CD14-positive monocyte (primary cell): Measurements from ENCODE around the gene TMEFF1. TPM values are rescaled to one million over a fixed set of nuclear protein-coding genes. Genes with fewer than 3 reads are reported as not detected.

Experiments
- DNase-seq, 3 donors: peaks; one replicate each; pipeline ENCODE4 v3.0.0-alpha.2; 2011 to 2022
- H2AFZ ChIP-seq: 2 replicates; pipeline ENCODE4 v1.6.0; 2012; ENCODE audit warnings: mild to moderate bottlenecking, low read depth, low read length, inconsistent platforms; ENCODE audit not compliant: insufficient read depth, poor library complexity, severe bottlenecking
- H3K27ac ChIP-seq, 2 donors: 1 replicate in 1 of 2; 2 replicates in 1 of 2; pipeline ENCODE4 v1.5.1; 2012 to 2013; ENCODE audit warnings: low read length in 2 of 2, control low read depth in 1 of 2, inconsistent platforms in 1 of 2, low read depth in 1 of 2, mild to moderate bottlenecking in 1 of 2
- H3K27me3 ChIP-seq, 2 donors: one replicate each; pipeline versions ENCODE4 v1.6.0 to v1.6.1; 2011 to 2013; ENCODE audit warnings: low read length in 2 of 2; ENCODE audit not compliant: control insufficient read depth in 2 of 2, insufficient read depth in 2 of 2
- H3K36me3 ChIP-seq, 2 donors: replicated peaks in 1 of 2; 1 replicate in 1 of 2; 2 replicates in 1 of 2; pipeline versions ENCODE4 v1.5.1 to v1.6.1; 2012 to 2013; ENCODE audit warnings: low read length in 2 of 2, control low read depth in 1 of 2, inconsistent platforms in 1 of 2, mild to moderate bottlenecking in 1 of 2; ENCODE audit not compliant: insufficient read depth in 2 of 2, control insufficient read depth in 1 of 2
- H3K4me1 ChIP-seq, 2 donors: 1 replicate in 1 of 2; 2 replicates in 1 of 2; pipeline versions ENCODE4 v1.5.1 to v1.6.1; 2012 to 2013; ENCODE audit warnings: low read length in 2 of 2, control low read depth in 1 of 2, inconsistent platforms in 1 of 2, mild to moderate bottlenecking in 1 of 2, moderate library complexity in 1 of 2; ENCODE audit not compliant: insufficient read depth in 2 of 2, control insufficient read depth in 1 of 2
- H3K4me2 ChIP-seq: replicated peaks from 2 replicates; pipeline ENCODE3; 2012; ENCODE audit warnings: low read length, moderate library complexity, mild to moderate bottlenecking; ENCODE audit not compliant: poor library complexity, severe bottlenecking; ENCODE audit errors: extremely low read depth
- H3K4me3 ChIP-seq, 3 experiments: fragments of 200-600 bp in 1 of 3; sonication (generic) in 1 of 3; replicated peaks in 1 of 3; 1 replicate in 2 of 3; 2 replicates in 1 of 3; pipeline ENCODE4 v1.5.1; 2011 to 2013; ENCODE audit warnings: low read length in 3 of 3, mild to moderate bottlenecking in 3 of 3, control low read depth in 2 of 3, low read depth in 2 of 3, inconsistent platforms in 1 of 3, moderate library complexity in 1 of 3
- H3K79me2 ChIP-seq: 2 replicates; pipeline ENCODE4 v1.6.0; 2012; ENCODE audit warnings: mild to moderate bottlenecking, control low read depth, inconsistent platforms, low read length, moderate library complexity; ENCODE audit not compliant: insufficient read depth
- H3K9ac ChIP-seq: 2 replicates; pipeline ENCODE4 v1.6.0; 2017; ENCODE audit warnings: low read length, mild to moderate bottlenecking; ENCODE audit not compliant: insufficient read depth, poor library complexity, severe bottlenecking
- H3K9me3 ChIP-seq, 2 donors: replicated peaks in 1 of 2; 1 replicate in 1 of 2; 2 replicates in 1 of 2; pipeline versions ENCODE4 v1.5.1 to v1.6.1; 2012 to 2013; ENCODE audit warnings: low read length in 2 of 2, control low read depth in 1 of 2; ENCODE audit not compliant: control insufficient read depth in 1 of 2, insufficient read depth in 1 of 2
- H4K20me1 ChIP-seq: 2 replicates; pipeline ENCODE4 v1.6.0; 2012; ENCODE audit warnings: mild to moderate bottlenecking, low read length, control low read depth, moderate library complexity; ENCODE audit not compliant: insufficient read depth
- H3K27ac Mint-ChIP-seq, 7 donors: one replicate each; pipeline ENCODE4 v1.8.0; 2020; ENCODE audit warnings: mild to moderate bottlenecking in 7 of 7, mixed read lengths in 7 of 7, moderate library complexity in 6 of 7, inconsistent platforms in 2 of 7
- H3K27me3 Mint-ChIP-seq, 3 donors: one replicate each; pipeline ENCODE4 v1.8.0; 2021 to 2022; ENCODE audit warnings: low read depth in 3 of 3, mild to moderate bottlenecking in 3 of 3, mixed read lengths in 3 of 3, moderate library complexity in 3 of 3, inconsistent platforms in 1 of 3
- H3K36me3 Mint-ChIP-seq, 2 donors: one replicate each; pipeline ENCODE4 v1.8.0; 2020; ENCODE audit warnings: mixed read lengths in 2 of 2, inconsistent platforms in 1 of 2, mild to moderate bottlenecking in 1 of 2
- H3K4me1 Mint-ChIP-seq: one replicate; pipeline ENCODE4 v1.8.0; 2020; ENCODE audit warnings: mild to moderate bottlenecking, mixed read lengths
- H3K4me3 Mint-ChIP-seq, 2 donors: one replicate each; pipeline ENCODE4 v1.8.0; 2020; ENCODE audit warnings: mild to moderate bottlenecking in 2 of 2, mixed read lengths in 2 of 2, moderate library complexity in 1 of 2
- H3K9me3 Mint-ChIP-seq, 7 donors: one replicate each; pipeline ENCODE4 v1.8.0; 2020 to 2022; ENCODE audit warnings: mixed read lengths in 7 of 7, mild to moderate bottlenecking in 6 of 7, moderate library complexity in 6 of 7, inconsistent platforms in 2 of 7
- WGBS: methylation state at CpG from one replicate; pipeline ENCODE4 v1.1.5; 2013; ENCODE audit warnings: missing lambda C conversion rate; ENCODE audit not compliant: insufficient coverage; 5-methylcytosine and 5-hydroxymethylcytosine counted together
- intact Hi-C, 2 donors: fragments of 100-400 bp; cut with micrococcal nuclease; formaldehyde crosslinking; loops; one replicate each; pipeline versions ENCODE4 v1.15.0 to v1.15.1; 2023
- polyA plus RNA-seq, 3 donors: library from polyadenylated mRNA; depleted of rRNA in 1 of 3; unstranded in 2 of 3; stranded (reverse) in 1 of 3; fragments of 300-500 nt in 2 of 3; fragments of >200 nt in 1 of 3; fragmentation: Illumina TruSeq in 2 of 3; gene quantifications; 1 replicate in 2 of 3; 2 replicates in 1 of 3; pipeline ENCODE4 v1.2.3, GENCODE V29; 2012 to 2021
- TF ChIP-seq, protein P1 (sequence below): fragments of 200-600 bp; IDR thresholded peaks from one replicate; pipeline ENCODE4 v1.8.0; 2022; ENCODE audit warnings: antibody characterized with exemption, mild to moderate bottlenecking

The TMEFF1 gene
- polyA plus RNA-seq, 3 donors = not detected

DNA sequence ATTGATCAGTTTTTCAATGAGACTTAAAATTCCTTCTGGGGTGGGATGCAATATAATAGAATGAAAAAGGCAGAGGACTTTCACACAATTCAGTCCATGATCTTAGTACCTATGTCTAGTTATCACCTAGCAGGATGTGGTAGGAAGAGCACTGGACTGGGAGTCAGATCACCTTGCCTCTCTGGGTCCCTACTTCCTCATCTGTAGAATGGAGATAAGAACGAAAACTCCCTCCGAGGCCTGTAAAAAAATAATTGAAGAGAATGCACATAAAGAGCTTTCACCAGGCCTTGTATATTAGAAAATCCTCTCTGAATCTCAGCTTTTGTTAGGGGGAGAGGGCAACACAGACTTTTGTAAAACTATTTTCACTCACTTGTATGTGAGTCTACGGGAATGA lies 681 bp upstream of the TMEFF1 start:
- no CpG with 5 or more reads among the region's 3 CpGs for WGBS
- H3K36me3 Mint-ChIP-seq = peaks cover 0 to 7% of the 10 kb centered on the region in 2 donors
- H3K4me2 ChIP-seq = peak overlapping the region; percentile 78
- peaks cover 0 to 4% (median 2%) of the 10 kb centered on the region in 7 donors for H3K9me3 Mint-ChIP-seq
- H3K4me3 Mint-ChIP-seq = peak overlapping the region; percentile 57 to 73
- H3K27ac Mint-ChIP-seq = no peak overlapping the region
- H2AFZ ChIP-seq = no peak overlapping the region
- no peak for DNase-seq
- H3K36me3 ChIP-seq = no peaks in the 10 kb centered on the region
- no peak overlapping the region for H3K27ac ChIP-seq
- peaks cover 9 to 17% of the 10 kb centered on the region in 2 donors for H3K4me1 ChIP-seq
- peaks cover 15% of the 10 kb centered on the region for H3K4me1 Mint-ChIP-seq
- no peaks in the 10 kb centered on the region for H4K20me1 ChIP-seq
- TF ChIP-seq, protein P1, sequence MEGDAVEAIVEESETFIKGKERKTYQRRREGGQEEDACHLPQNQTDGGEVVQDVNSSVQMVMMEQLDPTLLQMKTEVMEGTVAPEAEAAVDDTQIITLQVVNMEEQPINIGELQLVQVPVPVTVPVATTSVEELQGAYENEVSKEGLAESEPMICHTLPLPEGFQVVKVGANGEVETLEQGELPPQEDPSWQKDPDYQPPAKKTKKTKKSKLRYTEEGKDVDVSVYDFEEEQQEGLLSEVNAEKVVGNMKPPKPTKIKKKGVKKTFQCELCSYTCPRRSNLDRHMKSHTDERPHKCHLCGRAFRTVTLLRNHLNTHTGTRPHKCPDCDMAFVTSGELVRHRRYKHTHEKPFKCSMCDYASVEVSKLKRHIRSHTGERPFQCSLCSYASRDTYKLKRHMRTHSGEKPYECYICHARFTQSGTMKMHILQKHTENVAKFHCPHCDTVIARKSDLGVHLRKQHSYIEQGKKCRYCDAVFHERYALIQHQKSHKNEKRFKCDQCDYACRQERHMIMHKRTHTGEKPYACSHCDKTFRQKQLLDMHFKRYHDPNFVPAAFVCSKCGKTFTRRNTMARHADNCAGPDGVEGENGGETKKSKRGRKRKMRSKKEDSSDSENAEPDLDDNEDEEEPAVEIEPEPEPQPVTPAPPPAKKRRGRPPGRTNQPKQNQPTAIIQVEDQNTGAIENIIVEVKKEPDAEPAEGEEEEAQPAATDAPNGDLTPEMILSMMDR = no peak
- no peak overlapping the region for H3K9ac ChIP-seq
- H3K9me3 ChIP-seq = no peaks in the 10 kb centered on the region
- H3K4me3 ChIP-seq = peak overlapping the region in 1 of 3 experiments; percentile 38
- no peaks in the 10 kb centered on the region for H3K79me2 ChIP-seq
- H3K27me3 ChIP-seq = peaks cover 22 to 54% of the 10 kb centered on the region in 2 donors
- peaks cover 35 to 54% (median 43%) of the 10 kb centered on the region in 3 donors for H3K27me3 Mint-ChIP-seq
- intact Hi-C loops = no loop called here

DNA sequence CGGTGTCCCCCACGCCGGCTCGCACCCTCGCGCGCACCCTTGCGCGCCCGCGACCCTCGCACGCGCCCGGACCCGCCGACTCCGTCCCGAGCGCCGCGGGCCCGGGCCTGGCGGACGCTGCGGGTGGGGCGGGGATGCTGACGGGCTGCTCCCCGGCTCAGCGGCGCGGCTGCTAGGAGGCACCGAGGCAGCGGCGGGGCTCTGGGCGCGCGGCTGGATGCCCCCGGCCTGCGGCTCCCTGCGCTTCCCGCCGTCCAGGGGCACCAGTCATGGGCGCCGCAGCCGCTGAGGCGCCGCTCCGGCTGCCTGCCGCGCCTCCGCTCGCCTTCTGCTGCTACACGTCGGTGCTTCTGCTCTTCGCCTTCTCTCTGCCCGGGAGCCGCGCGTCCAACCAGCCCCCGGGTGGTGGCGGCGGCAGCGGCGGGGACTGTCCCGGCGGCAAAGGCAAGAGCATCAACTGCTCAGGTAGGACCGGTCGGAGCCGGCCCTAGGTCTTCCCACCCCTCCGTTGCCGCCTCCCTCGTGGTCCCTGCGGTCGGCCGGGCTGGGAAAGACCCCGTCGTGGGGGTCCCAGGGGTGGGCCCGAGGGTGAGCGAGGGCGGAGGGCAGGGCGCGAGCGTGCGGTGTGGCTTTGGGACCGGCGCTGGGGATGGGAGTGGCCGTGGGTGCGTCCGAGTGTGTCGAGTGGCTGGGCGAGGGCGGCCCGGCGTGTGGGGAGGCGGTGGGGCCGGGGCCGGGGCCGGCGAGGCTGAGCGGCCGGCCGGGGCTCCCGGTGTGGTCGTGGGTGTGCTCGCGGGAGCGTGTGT lies 530 bp downstream of the TMEFF1 start:
- Mint-ChIP-seq H3K27ac (no peak overlapping the region), H3K4me3 (peak overlapping the region; percentile 64 to 75), H3K36me3 (peaks cover 0 to 7% of the 10 kb centered on the region in 2 donors), H3K4me1 (peaks cover 15% of the 10 kb centered on the region), H3K27me3 (peaks cover 35 to 54% (median 41%) of the 10 kb centered on the region in 3 donors), H3K9me3 (peaks cover 0 to 4% (median 2%) of the 10 kb centered on the region in 7 donors)
- Histone ChIP-seq H3K4me1 (peaks cover 9 to 17% of the 10 kb centered on the region in 2 donors), H2AFZ (peak overlapping the region; percentile 29), H3K27ac (no peak overlapping the region), H3K4me3 (peak overlapping the region in 2 of 3 experiments; percentile 0 to 64), H3K27me3 (peaks cover 22 to 54% of the 10 kb centered on the region in 2 donors), H3K79me2 (no peaks in the 10 kb centered on the region), H3K36me3 (no peaks in the 10 kb centered on the region), H3K9me3 (no peaks in the 10 kb centered on the region), H3K4me2 (peak overlapping the region; percentile 78), H4K20me1 (no peaks in the 10 kb centered on the region), H3K9ac (no peak overlapping the region)
- under 1% methylated on average over 106 of the region's 108 CpGs for WGBS
- intact Hi-C loops = no loop called here
- TF ChIP-seq, protein P1 = no peak
- peak in 2 of 3 donors; percentile 2 to 11 for DNase-seq
